Neuronal stem cell (in vitro differentiated cells): ENCODE data around the gene LILRB2.
"Not testable (repeated sequence)": the region's sequence is repeated elsewhere in the genome, so short reads cannot be mapped to it uniquely, and the experiment has no call there.

Experiments used
- DNase-seq: peaks from one replicate; pipeline ENCODE4 v3.0.0-alpha.2; 2013; ENCODE audit warnings: low spot score
- H2AFZ ChIP-seq: one replicate; pipeline ENCODE4 v1.6.1; 2013; ENCODE audit warnings: mild to moderate bottlenecking, low read length, inconsistent platforms
- H2AK5ac ChIP-seq: 2 replicates; pipeline ENCODE4 v1.6.1; 2013; ENCODE audit warnings: low read depth, mild to moderate bottlenecking, inconsistent platforms, low read length, moderate library complexity, mixed read lengths
- H2BK120ac ChIP-seq: 2 replicates; pipeline ENCODE4 v1.6.1; 2013; ENCODE audit warnings: low read depth, mild to moderate bottlenecking, inconsistent platforms, low read length, moderate library complexity, mixed read lengths
- H2BK12ac ChIP-seq: one replicate; pipeline ENCODE4 v1.6.1; 2013; ENCODE audit warnings: low read length, inconsistent platforms
- H2BK15ac ChIP-seq: 2 replicates; pipeline ENCODE4 v1.6.1; 2013; ENCODE audit warnings: mild to moderate bottlenecking, low read length, inconsistent platforms, mixed read lengths
- H2BK5ac ChIP-seq: one replicate; pipeline ENCODE4 v1.6.1; 2013; ENCODE audit warnings: inconsistent platforms, mild to moderate bottlenecking, low read length, moderate library complexity
- H3K14ac ChIP-seq: one replicate; pipeline ENCODE4 v1.6.1; 2013; ENCODE audit warnings: low read length, inconsistent platforms
- H3K18ac ChIP-seq: 2 replicates; pipeline ENCODE4 v1.6.1; 2013; ENCODE audit warnings: low read length, inconsistent platforms
- H3K23ac ChIP-seq: 2 replicates; pipeline ENCODE4 v1.6.1; 2013; ENCODE audit warnings: low read depth, mild to moderate bottlenecking, mixed read lengths, low read length, inconsistent platforms; ENCODE audit not compliant: poor library complexity
- H3K27ac ChIP-seq: replicated peaks from 3 replicates; pipeline ENCODE4 v1.5.1; 2013; ENCODE audit warnings: low read length, inconsistent platforms
- H3K27me3 ChIP-seq, 3 experiments: 2 replicates each; pipeline ENCODE4 v1.6.1; 2013; ENCODE audit warnings: low read length in 3 of 3, mild to moderate bottlenecking in 2 of 3, inconsistent platforms in 1 of 3, low read depth in 1 of 3, mixed read lengths in 1 of 3, moderate library complexity in 1 of 3; ENCODE audit not compliant: control insufficient read depth in 3 of 3, insufficient read depth in 3 of 3
- H3K36me3 ChIP-seq, 2 donors: replicated peaks in 1 of 2; 2 replicates each; pipeline ENCODE4 v1.6.1; 2013; ENCODE audit warnings: low read length in 2 of 2; ENCODE audit not compliant: control insufficient read depth in 2 of 2, insufficient read depth in 2 of 2
- H3K4ac ChIP-seq: 2 replicates; pipeline ENCODE4 v1.6.1; 2013; ENCODE audit warnings: inconsistent platforms, mild to moderate bottlenecking, low read length, moderate library complexity
- H3K4me1 ChIP-seq, 2 donors: 1 replicate in 1 of 2; 2 replicates in 1 of 2; pipeline ENCODE4 v1.6.1; 2013; ENCODE audit warnings: low read length in 2 of 2, low read depth in 1 of 2; ENCODE audit not compliant: control insufficient read depth in 2 of 2, insufficient read depth in 1 of 2
- H3K4me2 ChIP-seq: one replicate; pipeline ENCODE4 v1.6.1; 2013; ENCODE audit warnings: mild to moderate bottlenecking, low read length, inconsistent platforms; ENCODE audit not compliant: insufficient read depth, poor library complexity, severe bottlenecking
- H3K4me3 ChIP-seq, 2 donors: 2 replicates each; pipeline ENCODE4 v1.5.1; 2013; ENCODE audit warnings: low read length in 2 of 2, mild to moderate bottlenecking in 2 of 2, inconsistent platforms in 1 of 2, moderate library complexity in 1 of 2
- H3K79me1 ChIP-seq: one replicate; pipeline ENCODE4 v1.6.1; 2013; ENCODE audit warnings: low read depth, mild to moderate bottlenecking, inconsistent platforms, low read length, moderate library complexity
- H3K9ac ChIP-seq: one replicate; pipeline ENCODE4 v1.6.1; 2013; ENCODE audit warnings: mild to moderate bottlenecking, low read depth, low read length, inconsistent platforms; ENCODE audit not compliant: poor library complexity
- H3K9me3 ChIP-seq, 2 donors: replicated peaks in 1 of 2; 2 replicates each; pipeline versions ENCODE3 to v1.6.1; 2013; ENCODE audit warnings: low read length in 2 of 2, mild to moderate bottlenecking in 2 of 2, inconsistent platforms in 1 of 2, low read depth in 1 of 2, mixed read lengths in 1 of 2, moderate library complexity in 1 of 2; ENCODE audit not compliant: control insufficient read depth in 2 of 2, insufficient read depth in 1 of 2
- H4K8ac ChIP-seq: one replicate; pipeline ENCODE4 v1.6.1; 2013; ENCODE audit warnings: low read depth, mild to moderate bottlenecking, inconsistent platforms, low read length, moderate library complexity
- H4K91ac ChIP-seq: one replicate; pipeline ENCODE4 v1.6.1; 2013; ENCODE audit warnings: low read length, low read depth, mild to moderate bottlenecking, inconsistent platforms; ENCODE audit not compliant: poor library complexity
- WGBS, 2 donors: extraction: QIAGEN DNeasy Blood & Tissue Kit; methylation state at CpG; one replicate each; pipeline ENCODE4 v1.1.7; 2013; ENCODE audit warnings: missing lambda C conversion rate in 2 of 2, mixed read lengths in 1 of 2; ENCODE audit not compliant: insufficient read length in 2 of 2, insufficient replicate concordance in 1 of 2; ENCODE audit errors: extremely low coverage in 2 of 2; 5-methylcytosine and 5-hydroxymethylcytosine counted together

The LILRB2 gene

GRCh38 chr19:54248016-54248601 is 32.8 kb downstream of the LILRB2 start:
- H3K4me2 ChIP-seq = no peak overlapping the region
- no peak overlapping the region for H2BK15ac ChIP-seq
- H3K79me1 ChIP-seq = no peaks in the 10 kb centered on the region
- H3K9me3 ChIP-seq = peaks cover 0 to 2% of the 10 kb centered on the region in 2 donors
- H3K14ac ChIP-seq = no peak overlapping the region
- no peak overlapping the region for H2BK12ac ChIP-seq
- H3K9ac ChIP-seq = no peak overlapping the region
- H2AK5ac ChIP-seq = no peak overlapping the region
- no peak overlapping the region for H3K27ac ChIP-seq
- DNase-seq = no peak
- H3K23ac ChIP-seq = peak overlapping the region; percentile 5
- H3K36me3 ChIP-seq = no peaks in the 10 kb centered on the region
- no peak overlapping the region for H2AFZ ChIP-seq
- no peak overlapping the region for H4K91ac ChIP-seq
- H3K4me3 ChIP-seq = no peak overlapping the region
- H3K4me1 ChIP-seq = no peaks in the 10 kb centered on the region
- H3K18ac ChIP-seq = no peak overlapping the region
- no CpG with 5 or more reads among the region's 8 CpGs for WGBS, 2 donors
- no peak overlapping the region for H4K8ac ChIP-seq
- H2BK120ac ChIP-seq = no peak overlapping the region
- no peak overlapping the region for H2BK5ac ChIP-seq
- H3K4ac ChIP-seq = no peak overlapping the region
- peaks cover 0 to 16% (median 4%) of the 10 kb centered on the region in 3 experiments for H3K27me3 ChIP-seq

GRCh38 chr19:54247106-54247930 is 33.6 kb downstream of the LILRB2 start:
- no peak overlapping the region for H3K23ac ChIP-seq
- no peaks in the 10 kb centered on the region for H3K36me3 ChIP-seq
- no peak overlapping the region for H2AK5ac ChIP-seq
- peaks cover 0 to 8% (median 2%) of the 10 kb centered on the region in 3 experiments for H3K27me3 ChIP-seq
- H3K4me2 ChIP-seq = no peak overlapping the region
- H3K4me1 ChIP-seq = no peaks in the 10 kb centered on the region
- no peak overlapping the region for H2BK5ac ChIP-seq
- H2BK12ac ChIP-seq = no peak overlapping the region
- H2AFZ ChIP-seq = no peak overlapping the region
- WGBS, 2 donors = no CpG with 5 or more reads among the region's 20 CpGs
- H3K4me3 ChIP-seq = no peak overlapping the region
- no peak overlapping the region for H2BK120ac ChIP-seq
- H3K9ac ChIP-seq = peak overlapping the region; percentile 70
- no peak overlapping the region for H4K8ac ChIP-seq
- DNase-seq = no peak
- peaks cover 0 to 2% of the 10 kb centered on the region in 2 donors for H3K9me3 ChIP-seq
- no peak overlapping the region for H3K18ac ChIP-seq
- peak overlapping the region; percentile 49 for H2BK15ac ChIP-seq
- H3K4ac ChIP-seq = no peak overlapping the region
- no peaks in the 10 kb centered on the region for H3K79me1 ChIP-seq
- H3K14ac ChIP-seq = no peak overlapping the region
- H4K91ac ChIP-seq = no peak overlapping the region
- H3K27ac ChIP-seq = no peak overlapping the region

- no peak overlapping the region for H2BK5ac ChIP-seq
- no peak overlapping the region for H3K4me2 ChIP-seq
- WGBS, 2 donors = no CpG with 5 or more reads among the region's 3 CpGs
- no peak overlapping the region for H2BK15ac ChIP-seq
- H2AK5ac ChIP-seq = no peak overlapping the region
- H4K91ac ChIP-seq = no peak overlapping the region
- no peaks in the 10 kb centered on the region for H3K4me1 ChIP-seq
- H4K8ac ChIP-seq = no peak overlapping the region
- H2BK12ac ChIP-seq = no peak overlapping the region
- H3K36me3 ChIP-seq = no peaks in the 10 kb centered on the region
- peak overlapping the region; percentile 94 for H3K14ac ChIP-seq
- H3K9me3 ChIP-seq = peaks cover 0 to 2% of the 10 kb centered on the region in 2 donors
- no peak for DNase-seq
- H3K4ac ChIP-seq = no peak overlapping the region
- H2AFZ ChIP-seq = no peak overlapping the region
- no peak overlapping the region for H3K27ac ChIP-seq
- H3K79me1 ChIP-seq = no peaks in the 10 kb centered on the region
- H3K4me3 ChIP-seq = no peak overlapping the region
- no peak overlapping the region for H3K9ac ChIP-seq
- H3K27me3 ChIP-seq = peaks cover 0 to 6% (median 2%) of the 10 kb centered on the region in 3 experiments
- H3K23ac ChIP-seq = no peak overlapping the region
- H2BK120ac ChIP-seq = no peak overlapping the region
- H3K18ac ChIP-seq = peak overlapping the region; percentile 76
Observed at GRCh38 chr19:54245936-54246335, 35.0 kb downstream of the LILRB2 start.

- not testable (repeated sequence) for H3K4ac ChIP-seq
- WGBS, 2 donors = no CpG with 5 or more reads among the region's 8 CpGs
Observed at GRCh38 chr19:54243809-54244208, 37.1 kb downstream of the LILRB2 start.

More at GRCh38 chr19:54243809-54244208, 37.1 kb downstream of the LILRB2 start:
- H3K4me2 ChIP-seq, H3K4me3 ChIP-seq, H3K23ac ChIP-seq, H2AK5ac ChIP-seq, H3K27me3 ChIP-seq, H2AFZ ChIP-seq, DNase-seq, H4K91ac ChIP-seq, H3K36me3 ChIP-seq, H3K14ac ChIP-seq, H3K79me1 ChIP-seq, H4K8ac ChIP-seq, H3K18ac ChIP-seq, H2BK12ac ChIP-seq, H3K27ac ChIP-seq, H3K9ac ChIP-seq, H3K9me3 ChIP-seq, H3K4me1 ChIP-seq, H2BK5ac ChIP-seq, H2BK120ac ChIP-seq, H2BK15ac ChIP-seq: not testable (repeated sequence)
